ENCODE data around the gene STYXL1.

DNA sequence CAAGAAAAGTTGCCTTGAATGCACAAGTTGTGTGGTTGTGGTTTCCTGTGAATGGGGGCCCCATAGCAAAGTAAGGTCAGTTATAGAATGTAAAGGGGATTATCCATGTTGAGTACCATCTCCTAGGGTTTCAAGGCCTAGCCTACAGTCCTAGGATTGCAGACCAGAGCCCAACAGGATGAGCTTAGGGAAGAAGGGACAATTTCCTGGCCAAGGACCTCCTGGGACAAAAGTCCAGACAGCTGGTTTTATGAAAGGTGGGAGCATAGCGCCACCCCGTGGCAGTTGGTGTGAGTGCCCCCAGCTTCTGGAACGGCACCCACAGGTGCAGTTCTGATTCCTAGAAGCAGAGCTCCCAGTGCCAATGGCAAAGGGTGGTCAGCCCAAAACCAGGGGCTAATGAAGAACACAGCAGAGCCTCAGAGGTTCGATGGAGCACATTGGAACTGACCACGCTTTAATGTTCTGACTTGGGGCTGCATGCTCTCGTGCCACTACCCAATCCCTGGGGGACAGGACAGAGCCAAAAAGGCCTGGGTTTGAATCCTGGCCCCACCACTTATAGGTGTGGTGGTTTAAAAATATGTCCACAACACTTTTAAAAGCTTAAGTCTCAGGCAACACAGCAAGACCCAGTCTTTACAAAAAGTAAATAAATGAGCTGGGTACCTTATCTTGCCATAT is 27.6 kb downstream of the STYXL1 start:
- no peak for TF ChIP-seq POLR2AphosphoS5 (IDR thresholded peaks at IDR 0.05; ENCODE audit: low read depth, low read length)
- TF ChIP-seq POLR2A (IDR thresholded peaks at IDR 0.05; ENCODE audit: low read depth, low read length): no peak
- TF ChIP-seq TAF1 (IDR thresholded peaks at IDR 0.05; ENCODE audit: borderline replicate concordance, low read depth, low read length): no peak

All from GM12892 (cell line).